GM19467 (cell line): Measurements from ENCODE around the gene C1QTNF9B.
"Not testable (repeated sequence)": the region's sequence is repeated elsewhere in the genome, so short reads cannot be mapped to it uniquely, and the experiment has no call there.

ENCODE experiments used
- ATAC-seq: cut with Tn5 transposase; IDR thresholded peaks from one replicate; pipeline ENCODE4 v1.9.1; 2021; ENCODE audit warnings: mild to moderate bottlenecking, moderate library complexity; ENCODE audit not compliant: unreplicated experiment

The C1QTNF9B gene

DNA sequence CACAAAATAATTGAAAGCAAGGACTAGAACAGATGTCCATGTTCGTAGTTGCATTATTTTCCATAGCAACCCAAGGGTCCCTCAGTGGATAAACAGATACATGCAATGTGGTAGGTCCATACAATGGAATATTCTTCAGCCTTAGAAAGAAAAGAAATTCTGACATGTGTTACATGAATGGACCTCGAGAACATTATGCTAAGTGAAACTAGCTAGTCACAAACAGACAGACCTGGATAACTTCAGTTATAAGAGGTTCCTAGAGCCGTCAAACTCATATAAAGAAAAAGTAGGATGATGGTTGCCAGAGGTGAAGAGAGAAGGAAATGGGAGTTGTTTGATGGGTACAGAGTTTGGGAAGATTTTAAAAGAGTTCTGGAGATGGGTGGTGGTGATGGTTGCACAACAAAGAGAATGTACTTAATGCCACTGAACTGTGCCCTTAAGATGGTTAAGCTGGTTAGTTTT is at the start of gene C1QTNF9B:
Gene C1QTNF9B (minus strand): TSS at position 51 of the 468 bp plus-strand sequence.
- not testable (repeated sequence) for ATAC-seq

DNA sequence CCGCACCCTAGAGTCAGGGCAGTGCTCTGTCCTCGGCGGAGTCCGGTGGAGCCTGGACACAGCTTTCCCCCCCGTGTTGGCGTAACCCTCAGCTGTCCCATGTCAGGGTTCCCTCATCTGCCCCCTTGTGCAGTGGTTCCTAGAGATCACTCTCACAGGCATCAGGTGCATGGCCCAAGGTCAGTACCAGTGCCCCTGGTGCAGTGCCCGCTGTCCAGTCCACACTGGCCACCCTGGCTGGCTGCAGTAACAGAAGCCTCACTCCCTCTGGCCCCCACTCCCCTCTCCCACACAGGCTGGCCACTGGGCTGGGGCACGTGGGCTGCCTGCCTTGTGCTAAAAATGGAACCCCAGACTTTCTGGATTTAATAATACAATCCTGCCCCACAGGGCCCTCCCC is 49.6 kb upstream of the C1QTNF9B start:
- ATAC-seq, result no peak

DNA sequence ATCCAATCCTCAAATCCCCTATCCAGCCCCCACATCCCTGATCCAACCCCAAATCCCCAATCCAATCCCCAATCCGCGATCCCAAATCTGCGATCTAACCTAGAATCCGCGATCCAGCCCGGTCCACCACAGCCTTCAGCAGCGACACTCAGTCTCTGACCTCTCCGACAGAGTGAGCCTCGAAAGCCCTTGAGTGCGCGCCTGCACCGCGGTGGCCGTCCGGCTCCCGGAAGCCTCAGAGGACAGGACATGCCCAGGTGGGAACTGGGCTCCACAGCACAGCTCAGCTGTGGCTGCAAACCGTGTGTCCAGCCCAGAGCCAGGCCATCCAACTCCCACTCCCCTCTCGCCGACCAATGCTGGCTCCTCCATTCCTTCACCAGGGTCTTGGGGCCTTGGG is 48.8 kb upstream of the C1QTNF9B start:
- no peak for ATAC-seq

DNA sequence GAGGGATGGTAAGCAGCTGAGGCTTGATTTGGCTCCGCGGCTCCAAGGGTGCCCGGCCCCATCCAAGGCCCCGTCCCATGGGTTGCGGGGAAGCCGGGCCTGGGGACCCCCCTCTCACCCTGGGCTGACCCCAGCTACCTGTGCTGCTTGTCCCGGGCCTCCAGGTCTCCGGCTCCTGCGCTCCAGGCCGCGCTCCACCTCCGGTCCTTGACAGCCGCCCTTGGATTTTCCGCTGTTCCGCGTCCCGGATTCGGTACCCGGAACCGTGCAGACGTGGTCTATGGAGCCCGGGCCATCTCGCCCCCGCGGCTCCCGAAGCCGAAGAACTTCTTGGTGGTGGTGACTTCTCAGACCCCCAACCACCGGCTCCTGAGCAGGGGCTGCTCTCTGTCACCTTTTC is 48.3 kb upstream of the C1QTNF9B start:
- ATAC-seq, result no peak

DNA sequence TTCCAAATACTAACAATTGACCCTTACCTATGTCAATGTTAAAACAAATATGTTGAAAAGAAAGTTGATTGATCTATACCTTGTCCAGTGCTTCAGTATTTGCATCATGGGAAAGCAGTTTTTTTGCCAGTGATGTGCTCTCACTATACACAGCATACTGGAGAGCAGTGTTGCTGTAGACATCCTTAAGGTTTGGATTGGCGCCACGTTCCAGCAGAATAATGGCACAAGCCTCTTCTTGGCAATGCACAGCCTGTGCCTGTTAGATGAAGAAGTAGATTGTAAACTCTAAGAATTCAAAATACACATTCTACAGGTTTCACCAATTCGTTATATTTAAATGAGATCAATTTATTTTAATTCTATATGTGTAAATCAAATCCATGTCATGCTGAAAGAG is 43.9 kb upstream of the C1QTNF9B start:
- no peak for ATAC-seq

DNA sequence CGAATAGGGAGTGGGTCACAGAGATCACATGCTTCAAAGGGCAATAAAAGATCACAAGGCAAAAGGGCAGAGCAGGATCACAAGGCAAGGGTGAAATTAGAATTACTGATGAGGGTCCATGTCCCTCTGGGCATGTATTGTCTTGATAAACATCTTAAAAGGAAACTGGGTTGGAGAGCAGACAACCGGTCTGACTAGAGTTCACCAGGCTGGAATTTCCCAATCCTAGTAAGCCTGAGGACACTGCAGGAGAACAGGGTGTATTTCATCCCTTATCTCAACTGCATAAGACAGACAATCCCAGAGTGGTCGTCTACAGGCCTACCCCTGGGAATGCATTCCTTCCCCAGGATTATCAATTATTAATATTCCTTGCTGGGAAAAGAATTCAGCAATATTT is 42.4 kb upstream of the C1QTNF9B start:
- not testable (repeated sequence) for ATAC-seq

DNA sequence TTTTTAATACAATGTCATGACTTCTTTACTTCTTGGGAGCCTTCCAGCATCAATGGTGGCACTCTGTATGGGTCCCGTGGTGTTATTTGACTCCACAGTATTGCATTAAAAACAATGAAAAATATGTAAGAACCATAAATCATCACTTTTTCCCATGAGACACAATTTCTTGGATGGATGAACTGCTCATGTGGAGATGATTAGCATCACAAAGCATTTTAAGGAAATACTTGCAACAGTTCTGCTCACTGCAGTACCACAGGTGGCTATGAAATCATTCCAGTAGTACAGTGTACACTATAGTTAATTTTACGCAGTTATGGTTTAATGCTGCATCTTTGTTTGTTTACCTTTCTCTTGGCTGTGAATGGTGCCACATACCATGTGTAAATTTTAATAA is 37.2 kb upstream of the C1QTNF9B start:
- ATAC-seq, result no peak

DNA sequence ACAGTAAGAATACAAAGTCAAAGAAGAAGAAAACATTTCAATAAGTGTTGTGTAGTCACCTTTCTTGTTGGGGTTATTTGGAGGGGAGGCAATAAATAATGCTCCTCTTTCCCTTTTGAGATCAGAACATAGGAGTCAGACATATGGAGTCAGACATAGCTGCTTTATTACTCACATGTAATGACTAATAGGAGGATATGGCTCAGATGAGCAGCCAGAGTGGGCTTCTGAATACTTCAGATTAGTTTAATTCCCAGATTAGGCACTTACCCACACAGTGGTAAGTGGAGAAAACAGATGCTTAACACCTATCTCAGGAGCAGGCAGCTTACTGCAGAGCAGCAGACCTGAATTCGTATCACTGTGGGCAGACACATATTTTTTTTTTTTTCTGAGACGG is 31.7 kb upstream of the C1QTNF9B start:
- no peak for ATAC-seq

DNA sequence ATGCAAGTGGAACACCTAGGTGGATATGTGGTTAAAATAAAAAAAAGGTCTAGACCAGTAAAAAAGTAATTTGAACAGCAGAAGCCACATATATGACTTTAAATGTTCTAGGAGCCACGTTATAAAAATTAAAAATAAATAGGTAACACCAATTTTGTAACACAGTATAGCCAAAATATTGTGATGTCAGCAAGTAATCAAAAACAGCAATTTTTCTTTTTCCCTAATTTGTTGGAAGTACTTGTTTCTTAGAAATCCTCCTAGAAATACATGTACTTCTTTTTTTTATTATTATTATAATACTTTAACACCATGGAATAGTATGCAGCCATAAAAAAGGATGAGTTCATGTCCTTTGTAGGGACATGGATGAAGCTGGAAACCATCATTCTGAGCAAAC is 25.7 kb upstream of the C1QTNF9B start:
- ATAC-seq, result no peak

DNA sequence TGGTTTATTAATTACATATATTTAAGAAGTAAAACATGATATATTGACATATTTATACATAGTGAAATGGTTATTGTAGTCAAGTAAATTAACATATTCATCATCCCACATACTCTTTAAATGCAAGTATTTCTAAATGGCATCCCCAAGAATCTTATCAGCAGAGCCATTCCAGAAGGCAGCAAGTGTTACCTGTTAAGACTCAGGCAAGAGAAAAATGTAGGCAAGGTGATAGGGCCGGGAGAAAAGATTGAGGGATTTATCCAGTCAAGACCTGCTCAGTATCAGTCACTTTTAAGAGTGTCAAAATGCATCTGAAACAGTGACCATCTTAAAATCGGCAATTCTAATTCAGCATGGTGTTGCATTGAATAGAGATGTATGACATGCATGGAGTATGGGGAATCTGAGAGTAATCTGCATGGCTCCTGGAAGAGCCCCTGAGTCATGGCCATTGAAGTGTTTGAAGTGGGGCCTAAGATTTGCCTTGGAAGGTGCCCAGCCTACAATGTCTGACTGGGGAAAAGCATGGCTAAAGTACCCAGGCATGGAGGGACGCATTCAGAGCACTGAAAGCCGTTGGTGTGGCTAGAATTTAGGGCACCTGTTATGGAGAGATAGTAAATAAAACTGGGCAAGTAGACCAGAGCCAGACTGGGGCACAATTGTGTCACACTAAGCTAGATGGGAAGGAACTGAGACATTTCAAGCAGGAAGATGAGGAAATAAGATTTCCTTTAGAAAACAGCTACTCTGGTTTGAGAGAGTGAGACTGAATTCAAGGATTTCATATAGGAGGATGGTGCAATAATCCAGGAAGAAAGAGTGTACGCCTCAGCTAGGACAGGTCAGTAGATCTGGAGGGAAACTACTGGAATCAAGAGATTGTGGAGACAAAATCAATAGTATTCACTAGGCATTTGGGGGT is 25.0 kb upstream of the C1QTNF9B start:
- no peak for ATAC-seq

DNA sequence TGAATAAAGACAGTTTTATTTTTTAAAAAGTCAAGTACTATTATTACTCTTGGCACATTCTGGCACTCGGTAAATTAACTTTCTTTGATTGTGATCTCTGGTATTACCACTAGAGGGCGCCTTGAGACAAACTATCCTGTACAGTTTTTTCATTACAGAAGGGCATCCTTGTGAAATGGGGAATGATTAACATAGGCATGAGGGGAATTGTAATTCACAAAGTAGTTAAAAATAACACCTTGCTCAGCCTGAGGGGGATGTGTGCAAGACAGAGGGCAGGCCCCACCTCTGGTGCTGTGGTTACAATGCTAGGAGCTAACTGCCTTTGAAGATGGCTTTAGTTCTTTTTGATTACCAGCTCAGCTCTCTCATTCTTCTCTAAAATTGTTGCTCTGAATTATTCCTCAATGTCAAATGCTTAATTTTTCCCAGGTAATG is 24.2 kb upstream of the C1QTNF9B start:
- no peak for ATAC-seq

DNA sequence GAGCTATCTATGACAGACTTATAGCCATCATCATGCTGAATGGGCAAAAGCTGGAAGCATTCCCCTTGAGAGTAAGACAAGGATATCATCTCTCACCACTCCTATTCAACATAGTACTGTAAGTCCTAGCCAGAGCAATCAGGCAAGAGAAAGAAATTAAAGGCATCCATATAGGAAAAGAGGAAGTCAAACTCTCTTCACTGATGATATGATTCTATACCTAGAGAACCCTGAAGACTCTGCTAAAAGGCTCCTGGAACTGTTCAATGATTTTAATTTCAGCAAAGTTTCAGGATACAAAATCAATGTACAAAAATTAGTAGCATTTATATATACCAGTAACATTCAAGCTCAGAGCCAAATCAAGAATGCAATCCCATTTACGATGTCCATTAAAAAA is 21.7 kb upstream of the C1QTNF9B start:
- ATAC-seq, result no peak

DNA sequence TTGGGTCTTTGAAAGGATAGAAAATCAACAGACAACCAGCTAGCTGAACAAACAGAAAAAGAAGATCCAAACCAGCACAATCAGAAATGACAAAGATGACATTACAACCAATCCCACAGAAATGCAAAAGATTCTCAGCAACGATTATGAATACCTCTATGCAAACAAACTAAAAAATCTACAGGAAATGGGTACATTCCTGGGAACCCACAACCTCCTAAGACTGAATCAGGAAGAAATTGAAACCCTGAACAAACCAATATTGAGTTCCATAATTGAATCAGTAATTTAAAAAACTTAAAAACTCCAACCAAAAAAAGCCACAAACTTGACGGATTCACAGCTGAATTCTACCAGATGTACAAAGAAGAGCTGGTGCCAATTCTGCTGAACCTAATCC is 20.9 kb upstream of the C1QTNF9B start:
- ATAC-seq, result no peak

DNA sequence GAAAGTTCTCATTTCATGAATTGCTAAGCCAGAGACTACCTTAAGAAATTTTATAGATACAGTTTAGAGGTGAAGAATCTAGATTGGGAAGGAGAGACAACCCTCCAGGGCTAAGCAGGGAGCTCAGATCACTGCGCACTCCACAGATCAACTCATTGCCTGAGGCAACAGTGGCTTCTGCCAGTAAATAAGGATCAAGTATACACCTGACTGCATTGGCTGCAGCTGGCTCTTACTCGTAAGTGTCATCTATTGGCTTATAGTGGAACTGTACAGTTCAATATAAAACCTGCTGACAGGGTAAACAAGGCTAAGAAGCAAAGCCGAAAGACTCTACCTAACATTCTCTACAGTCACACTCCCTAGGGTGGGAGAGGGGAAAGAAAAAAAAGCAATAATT is 18.0 kb upstream of the C1QTNF9B start:
- no peak for ATAC-seq

DNA sequence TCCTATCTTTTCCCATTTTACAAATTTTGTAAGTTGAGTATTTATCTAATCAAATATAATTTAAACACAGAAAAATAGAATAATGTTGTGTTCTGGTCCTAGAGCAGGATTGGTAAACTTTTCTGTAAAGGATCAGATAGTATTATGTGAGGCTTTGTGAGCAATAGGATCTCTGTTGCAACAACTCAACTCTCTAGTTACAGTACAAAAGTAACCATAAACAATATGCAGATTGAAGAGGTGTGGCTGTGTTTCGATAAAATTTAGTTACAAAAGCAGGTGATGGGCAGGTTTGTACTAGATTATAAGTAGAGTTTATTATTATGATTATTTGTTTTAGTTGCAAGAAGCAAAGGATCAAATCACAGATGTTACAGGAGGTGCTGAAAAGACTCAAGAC is 15.2 kb upstream of the C1QTNF9B start:
- ATAC-seq, result no peak

DNA sequence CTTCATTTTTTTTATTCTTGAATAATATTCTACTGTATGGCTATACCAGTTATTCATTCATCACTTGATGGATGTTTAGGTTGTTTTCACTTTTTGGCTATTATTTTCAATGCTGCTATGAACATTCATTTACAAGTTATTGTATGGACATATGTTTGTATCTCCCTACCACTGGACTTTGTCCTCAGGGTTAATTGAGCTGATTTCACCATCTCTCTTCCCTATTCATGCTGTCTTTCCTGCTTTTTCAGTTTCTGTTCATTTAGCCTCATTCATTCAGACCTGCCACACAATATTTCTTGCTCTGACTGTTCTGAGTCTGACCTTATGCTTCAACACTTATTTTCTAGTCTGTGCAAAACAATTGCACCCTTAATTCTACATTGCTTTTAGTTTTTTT is 12.3 kb upstream of the C1QTNF9B start:
- no peak for ATAC-seq

DNA sequence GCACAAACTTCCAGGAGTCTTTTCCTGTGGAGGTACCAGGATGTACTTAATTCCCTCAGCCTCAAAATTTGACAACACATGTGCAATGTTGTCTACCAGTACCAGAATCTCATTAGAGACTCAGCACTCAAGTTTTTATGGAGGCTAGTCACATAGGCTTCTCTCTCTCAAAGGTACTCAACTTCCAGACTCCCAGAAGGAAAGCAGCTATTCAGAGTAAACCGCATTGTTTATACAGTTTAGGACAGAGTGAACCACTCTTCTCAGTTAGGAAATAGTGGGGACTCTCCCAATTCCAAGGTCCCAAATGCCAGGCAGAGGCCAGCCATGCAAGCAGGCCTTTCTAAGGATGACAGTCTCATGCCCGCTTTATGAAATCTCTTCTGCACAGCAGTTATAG is 8.5 kb upstream of the C1QTNF9B start:
- no peak for ATAC-seq

DNA sequence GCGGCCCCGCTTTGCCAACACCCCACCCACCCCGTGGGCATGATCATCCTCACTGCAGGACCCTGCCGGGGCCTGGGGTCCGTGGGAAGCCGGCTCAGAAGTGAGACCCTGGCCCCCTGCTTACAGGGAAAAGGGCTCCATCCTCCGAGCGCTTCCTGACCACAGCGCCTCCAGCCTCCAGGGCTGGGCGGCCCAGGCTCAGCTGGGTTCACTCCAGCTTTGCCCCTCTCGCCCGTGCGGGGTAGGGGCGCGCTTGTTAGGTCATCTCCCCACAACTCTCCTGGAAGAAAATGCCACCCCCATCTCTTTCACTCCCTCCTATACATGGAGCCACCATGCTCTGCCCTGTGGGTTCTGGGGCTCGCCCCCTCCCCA is 6.6 kb upstream of the C1QTNF9B start:
- ATAC-seq, result no peak

DNA sequence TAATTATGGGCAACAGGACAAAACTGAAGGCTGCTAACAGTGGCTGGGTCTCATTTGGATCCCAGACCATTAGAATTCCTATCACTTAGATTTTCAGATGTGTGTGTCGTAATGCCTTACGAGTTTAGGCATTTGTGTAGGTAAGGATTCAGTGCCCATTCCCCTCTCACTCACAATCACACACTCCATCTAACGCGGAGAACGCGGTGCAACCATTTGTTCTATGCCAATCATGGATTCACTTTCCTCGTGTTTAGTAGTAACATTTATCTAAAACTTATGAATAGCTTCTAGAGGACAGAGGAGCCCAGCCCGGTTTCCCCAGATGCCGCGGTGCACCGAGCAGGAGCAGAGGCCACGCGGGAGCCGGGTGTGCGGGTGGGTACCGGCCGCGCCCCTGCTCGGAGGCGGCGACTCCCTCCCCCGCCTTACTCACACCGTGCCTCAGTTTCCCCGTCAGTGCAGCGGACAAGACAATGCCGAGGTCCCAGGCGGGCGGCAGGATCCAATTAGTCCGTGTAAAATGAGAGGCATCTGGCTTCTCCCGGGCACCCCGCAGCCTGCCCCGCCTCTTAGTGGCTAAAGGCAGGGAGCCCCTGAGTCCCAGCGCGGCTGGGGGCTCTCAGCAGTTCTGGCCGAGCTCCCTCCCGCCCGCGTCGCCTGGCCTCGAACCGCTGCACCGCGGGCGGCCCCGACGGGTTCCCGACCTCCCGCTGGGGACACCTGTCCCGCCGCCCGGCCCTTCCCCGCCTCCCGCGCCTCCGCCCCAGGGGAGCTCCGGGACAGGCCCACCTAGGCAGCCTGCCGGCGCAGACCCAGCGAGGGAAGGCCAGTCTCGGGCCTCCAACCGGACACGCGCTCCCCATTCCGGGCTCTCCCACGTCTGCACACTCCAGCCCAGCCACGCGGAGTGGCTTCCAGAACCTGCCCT is 5.9 kb upstream of the C1QTNF9B start:
- no peak for ATAC-seq

DNA sequence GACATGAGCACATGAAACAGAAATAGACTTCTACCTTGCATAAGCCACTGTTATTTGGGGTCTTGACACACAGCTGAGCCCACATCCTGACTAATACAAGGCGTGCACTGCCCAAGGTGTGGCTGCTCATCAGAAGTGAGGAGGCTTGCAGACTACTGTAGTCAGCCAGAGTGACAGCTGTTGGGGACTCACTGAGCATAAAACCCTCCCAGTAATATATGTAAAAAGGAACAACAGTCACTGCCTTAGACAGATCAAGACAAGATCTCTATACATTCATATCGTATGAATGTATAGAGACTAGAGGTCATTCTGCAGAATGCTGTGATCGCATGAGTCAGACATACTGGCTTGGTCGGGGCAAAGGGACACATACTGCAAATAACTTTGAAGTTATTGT is 4.1 kb upstream of the C1QTNF9B start:
- ATAC-seq, result no peak

DNA sequence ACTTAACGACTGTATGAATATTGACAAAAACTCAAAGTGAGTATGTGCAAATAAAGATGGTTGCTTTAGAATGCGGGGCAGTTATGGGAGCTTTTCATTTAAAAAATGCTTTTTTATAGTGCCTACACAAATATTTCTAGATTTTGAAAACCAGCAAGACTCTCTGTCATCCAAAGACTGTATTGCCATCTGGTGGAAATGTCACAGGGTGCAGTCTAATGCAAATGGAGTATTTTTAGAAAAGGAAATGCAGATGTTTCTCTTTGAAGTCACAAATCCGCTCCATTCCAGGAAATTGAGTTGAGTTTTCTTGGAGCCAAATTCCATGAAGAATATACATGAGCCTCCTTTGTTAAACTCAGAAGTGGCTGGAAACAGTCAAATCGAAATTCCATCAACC is 2.3 kb upstream of the C1QTNF9B start:
- no peak for ATAC-seq

DNA sequence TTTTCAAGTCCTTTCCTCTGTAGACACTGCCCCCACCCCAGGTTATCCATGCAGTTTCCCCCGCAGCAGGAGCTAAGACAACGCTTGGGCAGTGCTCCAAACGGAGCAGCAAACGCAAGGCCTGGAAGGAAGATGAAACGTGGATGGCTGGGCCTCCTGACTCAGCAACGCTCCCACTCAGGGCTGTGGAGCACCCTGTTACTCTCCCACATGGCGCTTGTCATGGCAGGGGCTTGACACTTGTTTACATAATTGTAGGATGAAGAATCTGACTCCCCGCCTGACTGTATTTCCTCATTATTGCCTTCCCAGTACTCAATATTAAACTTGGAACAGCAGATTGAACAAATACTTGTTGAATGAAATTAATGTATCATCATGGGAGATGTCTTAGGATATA is 799 bp upstream of the C1QTNF9B start:
- no peak for ATAC-seq
